Hepatocyte (in vitro differentiated cells): Measurements from ENCODE around the gene AJUBA.

ENCODE experiments used
- CTCF ChIP-seq: fragments of 200-600 bp; sonication (generic); IDR thresholded peaks from 2 replicates; pipeline ENCODE4 v1.5.1; 2016; ENCODE audit warnings: antibody characterized with exemption, mild to moderate bottlenecking; ENCODE audit not compliant: poor library complexity
- EZH2 ChIP-seq: fragments of 200-600 bp; sonication (generic); IDR thresholded peaks from 2 replicates; pipeline ENCODE4 v1.6.1; 2016; ENCODE audit warnings: antibody characterized with exemption, mild to moderate bottlenecking, borderline replicate concordance
- EZH2phosphoT487 ChIP-seq: fragments of 200-600 bp; sonication (generic); IDR thresholded peaks from one replicate; pipeline ENCODE4 v1.6.1; 2018; ENCODE audit warnings: antibody characterized with exemption, mild to moderate bottlenecking, low read depth, moderate library complexity; ENCODE audit not compliant: unreplicated experiment, severe bottlenecking

- TF ChIP-seq CTCF: no peak
- TF ChIP-seq EZH2phosphoT487: no peak
- no peak for TF ChIP-seq EZH2
Measured at GRCh38 chr14:23021434-23021833, 39.1 kb upstream of the AJUBA start.
